ENCODE measurements around the gene COBL.

Gene COBL

DNA sequence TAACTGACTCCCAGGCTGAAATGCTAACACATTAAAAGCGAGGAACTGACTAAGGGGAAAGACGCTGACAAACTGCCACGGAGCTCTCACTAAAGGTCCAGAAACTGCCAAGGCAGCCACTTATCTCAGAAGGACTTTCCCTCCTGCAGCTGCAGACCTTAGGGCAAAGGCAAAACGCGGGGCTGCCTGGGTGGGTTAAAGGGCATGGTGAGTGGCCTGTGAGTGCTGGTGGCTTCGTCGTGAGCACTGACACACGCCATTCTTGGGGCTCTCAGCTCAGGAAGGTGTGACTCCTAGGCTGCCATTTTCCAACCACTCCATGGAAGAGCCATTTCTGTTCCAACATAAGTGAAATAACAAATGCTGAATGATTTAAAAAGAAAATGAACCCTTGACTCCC lies 232.5 kb downstream of the COBL start:
- Histone ChIP-seq H4K20me1 (ENCODE audit: insufficient read depth, low read length, poor library complexity, severe bottlenecking) (no peaks in the 10 kb centered on the region), H3K4me2 (ENCODE audit: low read depth, low read length, poor library complexity, severe bottlenecking) (no peak overlapping the region), H3K27me3 (ENCODE audit: insufficient read depth, low read length, poor library complexity, severe bottlenecking) (no peaks in the 10 kb centered on the region), H3K9me3 (ENCODE audit: insufficient read depth, low read depth, low read length) (no peaks in the 10 kb centered on the region), H2AFZ (ENCODE audit: low read length) (no peak overlapping the region), H3K4me1 (ENCODE audit: insufficient read depth, low read length, poor library complexity, severe bottlenecking) (no peaks in the 10 kb centered on the region), H3K4me3 (ENCODE audit: low read length, poor library complexity, severe bottlenecking) (no peak overlapping the region), H3K9ac (ENCODE audit: low read depth, low read length, poor library complexity, severe bottlenecking) (no peak overlapping the region), H3F3A (ENCODE audit: low read depth) (no peaks in the 10 kb centered on the region), H3K9me2 (replicated peaks; ENCODE audit: low read depth, low read length) (no peaks in the 10 kb centered on the region), H3K79me2 (ENCODE audit: insufficient read depth, low read length) (no peaks in the 10 kb centered on the region), H3K36me3 (ENCODE audit: insufficient read depth, low read length) (no peaks in the 10 kb centered on the region)
- TF ChIP-seq, protein P1, sequence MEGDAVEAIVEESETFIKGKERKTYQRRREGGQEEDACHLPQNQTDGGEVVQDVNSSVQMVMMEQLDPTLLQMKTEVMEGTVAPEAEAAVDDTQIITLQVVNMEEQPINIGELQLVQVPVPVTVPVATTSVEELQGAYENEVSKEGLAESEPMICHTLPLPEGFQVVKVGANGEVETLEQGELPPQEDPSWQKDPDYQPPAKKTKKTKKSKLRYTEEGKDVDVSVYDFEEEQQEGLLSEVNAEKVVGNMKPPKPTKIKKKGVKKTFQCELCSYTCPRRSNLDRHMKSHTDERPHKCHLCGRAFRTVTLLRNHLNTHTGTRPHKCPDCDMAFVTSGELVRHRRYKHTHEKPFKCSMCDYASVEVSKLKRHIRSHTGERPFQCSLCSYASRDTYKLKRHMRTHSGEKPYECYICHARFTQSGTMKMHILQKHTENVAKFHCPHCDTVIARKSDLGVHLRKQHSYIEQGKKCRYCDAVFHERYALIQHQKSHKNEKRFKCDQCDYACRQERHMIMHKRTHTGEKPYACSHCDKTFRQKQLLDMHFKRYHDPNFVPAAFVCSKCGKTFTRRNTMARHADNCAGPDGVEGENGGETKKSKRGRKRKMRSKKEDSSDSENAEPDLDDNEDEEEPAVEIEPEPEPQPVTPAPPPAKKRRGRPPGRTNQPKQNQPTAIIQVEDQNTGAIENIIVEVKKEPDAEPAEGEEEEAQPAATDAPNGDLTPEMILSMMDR (conservative IDR thresholded peaks at IDR 0.05; ENCODE audit: low read length) = no peak
- no peak for TF ChIP-seq EZH2phosphoT487 (IDR thresholded peaks at IDR 0.05; ENCODE audit: borderline replicate concordance)

DNA sequence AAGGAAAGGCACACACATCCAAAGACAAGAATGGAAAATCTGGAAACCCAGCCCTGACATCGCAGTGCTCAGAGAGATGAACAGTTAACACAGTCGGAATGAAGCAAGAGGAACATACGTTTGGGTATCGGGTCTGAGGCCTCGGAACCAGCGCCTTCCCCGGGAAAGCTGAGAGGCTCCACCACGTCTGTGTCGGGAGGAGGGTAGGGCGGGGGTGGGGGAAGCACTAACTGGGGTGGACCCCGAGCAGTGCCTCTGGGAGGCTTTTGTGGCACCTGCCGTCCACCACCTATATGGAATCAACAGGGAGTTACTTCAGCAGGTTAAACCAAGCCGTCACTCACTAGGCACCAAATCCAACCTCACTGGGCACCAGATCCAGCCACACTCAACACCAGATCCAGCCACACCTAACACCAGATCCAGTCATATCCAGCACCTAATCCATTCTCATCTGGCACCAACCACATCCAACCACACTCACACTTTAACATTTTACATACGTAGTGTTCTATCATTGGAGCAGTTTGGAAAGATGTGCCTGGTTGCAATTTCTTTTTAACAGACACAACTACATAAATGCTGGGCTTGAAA lies 233.6 kb downstream of the COBL start:
- H3K9me2 ChIP-seq (replicated peaks; ENCODE audit: low read depth, low read length) = no peaks in the 10 kb centered on the region
- H3K4me2 ChIP-seq (ENCODE audit: low read depth, low read length, poor library complexity, severe bottlenecking) = no peak overlapping the region
- H2AFZ ChIP-seq (ENCODE audit: low read length) = no peak overlapping the region
- no peaks in the 10 kb centered on the region for H3K79me2 ChIP-seq (ENCODE audit: insufficient read depth, low read length)
- no peaks in the 10 kb centered on the region for H3K9me3 ChIP-seq (ENCODE audit: insufficient read depth, low read depth, low read length)
- no peaks in the 10 kb centered on the region for H4K20me1 ChIP-seq (ENCODE audit: insufficient read depth, low read length, poor library complexity, severe bottlenecking)
- no peaks in the 10 kb centered on the region for H3K36me3 ChIP-seq (ENCODE audit: insufficient read depth, low read length)
- H3K9ac ChIP-seq (ENCODE audit: low read depth, low read length, poor library complexity, severe bottlenecking) = no peak overlapping the region
- no peak overlapping the region for H3K4me3 ChIP-seq (ENCODE audit: low read length, poor library complexity, severe bottlenecking)
- H3K4me1 ChIP-seq (ENCODE audit: insufficient read depth, low read length, poor library complexity, severe bottlenecking) = no peaks in the 10 kb centered on the region
- TF ChIP-seq, protein P1 (conservative IDR thresholded peaks at IDR 0.05; ENCODE audit: low read length) = no peak
- no peak for TF ChIP-seq EZH2phosphoT487 (IDR thresholded peaks at IDR 0.05; ENCODE audit: borderline replicate concordance)
- H3F3A ChIP-seq (ENCODE audit: low read depth) = no peaks in the 10 kb centered on the region
- H3K27me3 ChIP-seq (ENCODE audit: insufficient read depth, low read length, poor library complexity, severe bottlenecking) = no peaks in the 10 kb centered on the region

DNA sequence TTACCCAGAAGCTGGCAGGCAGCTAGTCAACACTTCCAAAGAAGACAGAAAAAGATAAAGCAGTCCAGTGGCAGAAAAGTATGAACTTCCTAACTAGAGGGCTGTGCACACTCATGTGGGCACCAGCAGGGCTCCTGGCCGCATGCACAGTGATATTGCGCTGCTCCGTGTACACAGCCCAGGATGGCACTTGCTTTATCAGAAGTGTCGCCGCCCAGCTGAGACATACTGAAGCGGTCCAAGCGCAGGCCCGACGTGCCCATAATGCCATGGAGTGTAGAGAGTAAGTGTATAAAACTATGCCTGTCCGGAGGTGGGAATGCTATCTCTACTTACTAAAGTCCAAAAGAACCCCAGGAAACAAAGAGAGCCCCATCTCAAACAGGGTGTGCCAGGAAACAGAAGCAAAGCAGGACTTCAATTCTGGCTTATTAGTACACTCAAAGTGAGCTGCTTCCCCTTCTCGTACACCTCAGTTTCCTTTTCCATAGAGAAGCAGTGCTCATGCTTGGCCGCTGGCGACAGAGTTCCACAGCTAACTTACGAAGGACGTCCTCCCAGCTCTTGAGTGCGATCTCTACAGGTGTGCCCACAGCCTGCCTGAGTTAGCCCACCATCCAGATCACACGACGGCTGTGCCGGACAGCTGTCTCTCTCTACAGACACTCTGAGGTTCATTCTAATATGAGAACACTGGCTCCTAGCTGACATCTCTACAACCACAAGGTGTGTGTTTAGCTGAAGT lies 234.3 kb downstream of the COBL start:
- Histone ChIP-seq H3K36me3 (ENCODE audit: insufficient read depth, low read length) (no peaks in the 10 kb centered on the region), H3K9me2 (replicated peaks; ENCODE audit: low read depth, low read length) (no peaks in the 10 kb centered on the region), H4K20me1 (ENCODE audit: insufficient read depth, low read length, poor library complexity, severe bottlenecking) (no peaks in the 10 kb centered on the region), H2AFZ (ENCODE audit: low read length) (no peak overlapping the region), H3K4me2 (ENCODE audit: low read depth, low read length, poor library complexity, severe bottlenecking) (no peak overlapping the region), H3K4me3 (ENCODE audit: low read length, poor library complexity, severe bottlenecking) (no peak overlapping the region), H3K9ac (ENCODE audit: low read depth, low read length, poor library complexity, severe bottlenecking) (no peak overlapping the region), H3F3A (ENCODE audit: low read depth) (no peaks in the 10 kb centered on the region), H3K4me1 (ENCODE audit: insufficient read depth, low read length, poor library complexity, severe bottlenecking) (no peaks in the 10 kb centered on the region), H3K27me3 (ENCODE audit: insufficient read depth, low read length, poor library complexity, severe bottlenecking) (no peaks in the 10 kb centered on the region), H3K79me2 (ENCODE audit: insufficient read depth, low read length) (no peaks in the 10 kb centered on the region), H3K9me3 (ENCODE audit: insufficient read depth, low read depth, low read length) (no peaks in the 10 kb centered on the region)
- no peak for TF ChIP-seq EZH2phosphoT487 (IDR thresholded peaks at IDR 0.05; ENCODE audit: borderline replicate concordance)
- TF ChIP-seq, protein P1 (conservative IDR thresholded peaks at IDR 0.05; ENCODE audit: low read length) = no peak

Measured in Loucy (cell line).